ENCODE data around the gene CNTNAP3B. TPM values are rescaled to one million over a fixed set of nuclear protein-coding genes. Genes with fewer than 3 reads are reported as not detected.
"Not testable (repeated sequence)": the region's sequence is repeated elsewhere in the genome, so short reads cannot be mapped to it uniquely, and the experiment has no call there.

Gene CNTNAP3B
- polyA plus RNA-seq, 3 donors, result not detected

DNA sequence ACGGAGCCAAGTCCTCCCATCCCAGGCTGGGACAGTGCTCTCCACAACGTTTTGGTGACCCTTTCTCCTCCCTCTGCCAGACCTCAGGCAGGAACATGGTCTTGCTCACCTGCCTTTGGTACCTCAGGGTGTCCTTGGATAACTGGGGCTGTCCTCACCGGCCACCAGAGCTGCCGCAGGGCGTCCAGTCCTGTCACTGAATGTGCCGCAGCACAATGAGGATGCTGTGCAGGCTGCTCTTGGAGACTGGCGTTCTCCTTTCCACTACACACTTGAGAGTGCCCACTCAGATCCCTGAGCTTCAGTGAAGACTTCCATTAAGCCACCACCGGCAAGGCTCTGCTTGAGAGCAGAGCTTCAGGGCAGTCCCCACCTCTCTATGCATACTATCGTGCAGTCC, 33.3 kb downstream of the CNTNAP3B start:
- H3K4me2 ChIP-seq (replicated peaks; ENCODE audit: extremely low read depth, low read length, poor library complexity, severe bottlenecking); H3K9ac ChIP-seq (ENCODE audit: insufficient read depth, low read length, poor library complexity, severe bottlenecking); H3K4me1 ChIP-seq (ENCODE audit: control insufficient read depth in 1 of 2, insufficient read depth in 2 of 2, low read length in 2 of 2); H3K27me3 ChIP-seq (ENCODE audit: control insufficient read depth in 2 of 2, insufficient read depth in 2 of 2, low read length in 2 of 2); H3K27ac Mint-ChIP-seq; H3K9me3 Mint-ChIP-seq; H3K4me3 Mint-ChIP-seq; H4K20me1 ChIP-seq (ENCODE audit: insufficient read depth, low read length); DNase-seq; H3K27me3 Mint-ChIP-seq (ENCODE audit: low read depth in 3 of 3); H3K36me3 ChIP-seq (replicated peaks in 1 of 2; ENCODE audit: control insufficient read depth in 1 of 2, insufficient read depth in 2 of 2, low read length in 2 of 2); H2AFZ ChIP-seq (ENCODE audit: insufficient read depth, low read depth, low read length, poor library complexity, severe bottlenecking); H3K36me3 Mint-ChIP-seq; H3K4me1 Mint-ChIP-seq; H3K9me3 ChIP-seq (replicated peaks in 1 of 2; ENCODE audit: control insufficient read depth in 1 of 2, insufficient read depth in 1 of 2, low read length in 2 of 2); intact Hi-C loops (cut with micrococcal nuclease); H3K4me3 ChIP-seq (replicated peaks in 1 of 3; ENCODE audit: low read depth in 2 of 3, low read length in 3 of 3); H3K27ac ChIP-seq (ENCODE audit: low read depth in 1 of 2, low read length in 2 of 2); H3K79me2 ChIP-seq (ENCODE audit: insufficient read depth, low read length): not testable (repeated sequence)
- 100% methylated on average over 4 of the region's 9 CpGs for WGBS (ENCODE audit: insufficient coverage)

DNA sequence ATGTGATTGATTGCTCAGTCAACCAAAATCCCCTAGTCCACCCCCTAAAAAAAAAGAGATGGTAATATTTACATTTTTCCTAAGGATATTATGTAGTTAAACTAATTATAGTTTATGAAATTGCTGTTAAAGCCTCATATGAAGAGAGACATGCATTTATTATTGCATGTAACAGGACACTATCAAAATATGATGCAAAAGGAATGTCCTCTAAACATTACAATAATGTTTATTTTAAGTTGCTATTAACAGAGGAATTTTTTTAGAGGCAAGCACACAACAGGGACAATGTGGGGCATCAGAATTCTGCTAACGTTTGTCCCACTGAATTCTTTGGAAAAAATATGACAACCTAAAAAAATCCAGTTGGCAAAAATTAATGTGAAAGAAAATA, 44.7 kb downstream of the CNTNAP3B start:
- H3K9ac ChIP-seq (ENCODE audit: insufficient read depth, low read length, poor library complexity, severe bottlenecking); H3K4me2 ChIP-seq (replicated peaks; ENCODE audit: extremely low read depth, low read length, poor library complexity, severe bottlenecking); H3K4me3 Mint-ChIP-seq; H3K4me1 Mint-ChIP-seq; H3K27me3 ChIP-seq (ENCODE audit: control insufficient read depth in 2 of 2, insufficient read depth in 2 of 2, low read length in 2 of 2); H3K79me2 ChIP-seq (ENCODE audit: insufficient read depth, low read length); H3K9me3 ChIP-seq (replicated peaks in 1 of 2; ENCODE audit: control insufficient read depth in 1 of 2, insufficient read depth in 1 of 2, low read length in 2 of 2); H3K36me3 ChIP-seq (replicated peaks in 1 of 2; ENCODE audit: control insufficient read depth in 1 of 2, insufficient read depth in 2 of 2, low read length in 2 of 2); H2AFZ ChIP-seq (ENCODE audit: insufficient read depth, low read depth, low read length, poor library complexity, severe bottlenecking); H3K4me1 ChIP-seq (ENCODE audit: control insufficient read depth in 1 of 2, insufficient read depth in 2 of 2, low read length in 2 of 2); H4K20me1 ChIP-seq (ENCODE audit: insufficient read depth, low read length); H3K27me3 Mint-ChIP-seq (ENCODE audit: low read depth in 3 of 3); H3K27ac ChIP-seq (ENCODE audit: low read depth in 1 of 2, low read length in 2 of 2); H3K36me3 Mint-ChIP-seq; H3K9me3 Mint-ChIP-seq; intact Hi-C loops (cut with micrococcal nuclease); H3K27ac Mint-ChIP-seq; DNase-seq; H3K4me3 ChIP-seq (replicated peaks in 1 of 3; ENCODE audit: low read depth in 2 of 3, low read length in 3 of 3): not testable (repeated sequence)
- WGBS (ENCODE audit: insufficient coverage), result no CpG with 5 or more reads among the region's 1 CpG

DNA sequence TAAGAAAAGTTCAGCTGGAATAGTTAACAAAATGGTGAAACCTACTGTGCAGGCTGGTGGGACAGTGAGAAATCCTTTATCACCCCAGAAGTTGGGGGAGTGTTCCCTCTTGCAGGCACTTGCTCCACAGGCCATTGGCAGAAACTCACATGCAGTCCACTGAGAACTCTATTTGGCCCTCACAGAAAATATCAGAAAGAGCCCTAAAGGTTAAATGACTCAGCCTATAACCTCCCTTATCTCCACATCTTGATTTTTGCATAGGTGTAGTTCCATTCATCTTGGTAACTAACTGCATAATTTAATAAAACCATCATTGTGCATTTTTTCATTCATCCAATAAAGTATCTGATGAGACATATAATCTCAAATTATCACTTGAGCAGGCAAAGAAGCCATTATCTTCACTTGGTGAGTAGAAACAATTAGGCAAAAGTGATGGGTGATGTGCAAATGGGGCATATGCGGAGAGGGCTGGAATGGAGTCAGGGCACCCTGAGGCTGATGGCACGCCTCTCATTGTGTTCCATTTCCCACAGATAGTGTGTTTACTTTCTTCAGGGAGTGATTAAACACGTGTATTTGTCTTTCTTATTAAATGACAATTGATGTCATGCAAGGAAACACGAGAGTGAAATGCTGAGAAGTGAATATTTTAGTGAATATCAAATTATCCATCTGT, 45.2 kb downstream of the CNTNAP3B start:
- H3K27ac Mint-ChIP-seq; H3K4me1 Mint-ChIP-seq; H3K27ac ChIP-seq (ENCODE audit: low read depth in 1 of 2, low read length in 2 of 2); H3K4me3 Mint-ChIP-seq; H3K36me3 ChIP-seq (replicated peaks in 1 of 2; ENCODE audit: control insufficient read depth in 1 of 2, insufficient read depth in 2 of 2, low read length in 2 of 2); H3K9me3 Mint-ChIP-seq; H4K20me1 ChIP-seq (ENCODE audit: insufficient read depth, low read length); H3K4me2 ChIP-seq (replicated peaks; ENCODE audit: extremely low read depth, low read length, poor library complexity, severe bottlenecking); DNase-seq; H2AFZ ChIP-seq (ENCODE audit: insufficient read depth, low read depth, low read length, poor library complexity, severe bottlenecking); H3K9ac ChIP-seq (ENCODE audit: insufficient read depth, low read length, poor library complexity, severe bottlenecking); H3K27me3 ChIP-seq (ENCODE audit: control insufficient read depth in 2 of 2, insufficient read depth in 2 of 2, low read length in 2 of 2); H3K79me2 ChIP-seq (ENCODE audit: insufficient read depth, low read length); H3K36me3 Mint-ChIP-seq; intact Hi-C loops (cut with micrococcal nuclease); H3K9me3 ChIP-seq (replicated peaks in 1 of 2; ENCODE audit: control insufficient read depth in 1 of 2, insufficient read depth in 1 of 2, low read length in 2 of 2); H3K27me3 Mint-ChIP-seq (ENCODE audit: low read depth in 3 of 3); H3K4me3 ChIP-seq (replicated peaks in 1 of 3; ENCODE audit: low read depth in 2 of 3, low read length in 3 of 3); H3K4me1 ChIP-seq (ENCODE audit: control insufficient read depth in 1 of 2, insufficient read depth in 2 of 2, low read length in 2 of 2): not testable (repeated sequence)
- no CpG with 5 or more reads among the region's 4 CpGs for WGBS (ENCODE audit: insufficient coverage)

DNA sequence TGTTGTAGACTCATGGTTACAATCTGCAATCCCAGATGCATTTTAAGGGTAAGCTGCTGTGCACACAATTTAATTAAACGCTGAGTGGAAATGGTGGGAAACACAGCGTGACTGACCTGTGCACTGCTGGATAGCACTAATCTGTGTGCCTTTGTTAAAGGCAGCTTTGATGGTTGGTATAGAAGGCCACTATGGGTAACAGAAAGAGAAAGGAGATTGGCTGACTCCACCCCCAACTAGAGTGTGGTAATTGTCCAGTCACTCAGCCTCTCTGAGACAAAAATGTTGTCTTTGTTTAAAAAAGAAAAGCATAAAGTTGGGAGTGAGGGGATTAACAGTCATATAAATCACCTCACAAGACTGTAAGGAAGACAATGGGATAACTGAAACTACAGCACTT, 48.9 kb downstream of the CNTNAP3B start:
- H3K9me3 Mint-ChIP-seq; intact Hi-C loops (cut with micrococcal nuclease); H3K36me3 ChIP-seq (replicated peaks in 1 of 2; ENCODE audit: control insufficient read depth in 1 of 2, insufficient read depth in 2 of 2, low read length in 2 of 2); H3K4me2 ChIP-seq (replicated peaks; ENCODE audit: extremely low read depth, low read length, poor library complexity, severe bottlenecking); H3K27me3 Mint-ChIP-seq (ENCODE audit: low read depth in 3 of 3); H3K4me3 Mint-ChIP-seq; DNase-seq; H3K9me3 ChIP-seq (replicated peaks in 1 of 2; ENCODE audit: control insufficient read depth in 1 of 2, insufficient read depth in 1 of 2, low read length in 2 of 2); H3K4me1 ChIP-seq (ENCODE audit: control insufficient read depth in 1 of 2, insufficient read depth in 2 of 2, low read length in 2 of 2); H3K4me1 Mint-ChIP-seq; H3K27me3 ChIP-seq (ENCODE audit: control insufficient read depth in 2 of 2, insufficient read depth in 2 of 2, low read length in 2 of 2); H2AFZ ChIP-seq (ENCODE audit: insufficient read depth, low read depth, low read length, poor library complexity, severe bottlenecking); H3K9ac ChIP-seq (ENCODE audit: insufficient read depth, low read length, poor library complexity, severe bottlenecking); H3K27ac ChIP-seq (ENCODE audit: low read depth in 1 of 2, low read length in 2 of 2); H4K20me1 ChIP-seq (ENCODE audit: insufficient read depth, low read length); H3K4me3 ChIP-seq (replicated peaks in 1 of 3; ENCODE audit: low read depth in 2 of 3, low read length in 3 of 3); H3K36me3 Mint-ChIP-seq; H3K79me2 ChIP-seq (ENCODE audit: insufficient read depth, low read length); H3K27ac Mint-ChIP-seq: not testable (repeated sequence)
- WGBS (ENCODE audit: insufficient coverage), result 100% methylated on average over 1 of the region's 2 CpGs

All from CD14-positive monocyte (primary cell).